ENCODE results near the gene AMN.
A peak's percentile ranks its signal among the peaks of the same experiment; 100 is the strongest.
"Not testable (repeated sequence)": the region's sequence is repeated elsewhere in the genome, so short reads cannot be mapped to it uniquely, and the experiment has no call there.

AMN gene

GRCh38 chr14:102914474-102915291 is 7.8 kb upstream of the AMN start:
- no peak for DNase-seq

GRCh38 chr14:102915292-102916110 is 7.0 kb upstream of the AMN start:
- DNase-seq = no peak

- DNase-seq = no peak
These were observed 6.0 kb upstream of the AMN start for GRCh38 chr14:102916347-102917055.

GRCh38 chr14:102917056-102917385 is 5.4 kb upstream of the AMN start:
- no peak for DNase-seq

GRCh38 chr14:102917469-102918211 is 4.8 kb upstream of the AMN start:
- DNase-seq = peak; percentile 86

- no peak for DNase-seq
These were observed 4.0 kb upstream of the AMN start for GRCh38 chr14:102918438-102918837.

- no peak for DNase-seq
These were observed 2.0 kb upstream of the AMN start for GRCh38 chr14:102920273-102920997.

GRCh38 chr14:102920998-102921304 is 1.5 kb upstream of the AMN start:
- no peak for DNase-seq

GRCh38 chr14:102923201-102923924 is 900 bp downstream of the AMN start:
- DNase-seq = no peak

- DNase-seq = no peak
These were observed 1.5 kb downstream of the AMN start for GRCh38 chr14:102923925-102924486.

GRCh38 chr14:102924632-102925588 is 2.4 kb downstream of the AMN start:
- DNase-seq = no peak

- DNase-seq = no peak
These were observed 3.2 kb downstream of the AMN start for GRCh38 chr14:102925646-102926045.

GRCh38 chr14:102926104-102926503 is 3.6 kb downstream of the AMN start:
- no peak for DNase-seq

- not testable (repeated sequence) for DNase-seq
These were observed 4.4 kb downstream of the AMN start for GRCh38 chr14:102926840-102927239.

GRCh38 chr14:102927346-102927877 is 4.9 kb downstream of the AMN start:
- DNase-seq = no peak

- no peak for DNase-seq
These were observed 5.5 kb downstream of the AMN start for GRCh38 chr14:102927878-102928411.

- DNase-seq = peak; percentile 82
These were observed 6.2 kb downstream of the AMN start for GRCh38 chr14:102928412-102929240.

Measured in activated CD8-positive, alpha-beta memory T cell treated with anti-CD3 and anti-CD28 coated beads, Interleukin-2, amount 50 U/mL, for 48 hours (primary cell).